ENCODE data around the gene RSPH6A.
"Not testable (repeated sequence)": the region's sequence is repeated elsewhere in the genome, so short reads cannot be mapped to it uniquely, and the experiment has no call there.

RSPH6A gene

GRCh38 chr19:45799541-45799940, 15.6 kb downstream of the RSPH6A start:
- DNase-seq = not testable (repeated sequence)

- DNase-seq = no peak
These were observed 16.1 kb downstream of the RSPH6A start for GRCh38 chr19:45798995-45799517.

DNA sequence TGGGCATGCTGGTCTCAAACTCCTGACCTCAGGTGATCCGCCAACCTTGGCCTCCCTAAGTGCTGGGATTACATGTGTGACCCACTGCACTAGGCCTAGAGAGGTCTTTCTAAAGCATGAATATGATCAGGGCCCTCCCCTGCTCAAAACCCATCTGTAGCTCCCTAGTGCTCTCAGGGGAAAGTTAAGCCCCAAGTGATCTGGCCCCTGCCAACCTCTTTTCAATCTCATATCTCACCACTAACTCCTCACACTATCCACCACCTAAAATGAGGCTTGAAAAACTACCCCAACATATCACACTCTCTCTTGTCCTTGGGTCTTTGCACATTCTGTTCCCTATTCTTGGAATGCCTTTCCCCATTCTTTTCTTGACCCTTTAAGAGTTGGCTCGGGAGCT, 20.5 kb downstream of the RSPH6A start:
- no peak for DNase-seq

DNA sequence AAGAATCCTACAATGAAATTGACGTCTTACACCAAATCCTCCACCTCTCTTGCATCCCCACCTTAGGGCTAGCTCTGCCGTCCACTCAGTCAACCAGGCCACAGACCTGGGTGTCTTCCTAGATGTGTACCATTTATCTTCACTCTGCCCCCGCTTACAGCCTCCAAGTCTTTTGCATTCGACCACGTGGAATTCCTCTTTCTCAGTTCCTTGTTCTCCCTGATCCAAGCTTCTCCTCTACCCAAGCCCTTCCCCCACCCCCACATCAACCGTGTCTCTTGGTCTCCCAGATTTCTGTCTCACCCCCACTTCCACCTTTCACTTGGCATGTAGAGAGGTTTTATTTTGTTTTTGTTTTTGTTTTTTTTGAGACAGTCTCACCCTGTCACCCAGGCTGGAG, 21.2 kb downstream of the RSPH6A start:
- no peak for DNase-seq

- no peak for DNase-seq
These were observed 21.9 kb downstream of the RSPH6A start for GRCh38 chr19:45793178-45793564.

GRCh38 chr19:45792470-45793177, 22.5 kb downstream of the RSPH6A start, which contains the start of gene DMWD:
DMWD (minus strand) TSS chr19:45792845; CDS start chr19:45792756, 89 bp downstream.
- peak; percentile 95 for DNase-seq

DNA sequence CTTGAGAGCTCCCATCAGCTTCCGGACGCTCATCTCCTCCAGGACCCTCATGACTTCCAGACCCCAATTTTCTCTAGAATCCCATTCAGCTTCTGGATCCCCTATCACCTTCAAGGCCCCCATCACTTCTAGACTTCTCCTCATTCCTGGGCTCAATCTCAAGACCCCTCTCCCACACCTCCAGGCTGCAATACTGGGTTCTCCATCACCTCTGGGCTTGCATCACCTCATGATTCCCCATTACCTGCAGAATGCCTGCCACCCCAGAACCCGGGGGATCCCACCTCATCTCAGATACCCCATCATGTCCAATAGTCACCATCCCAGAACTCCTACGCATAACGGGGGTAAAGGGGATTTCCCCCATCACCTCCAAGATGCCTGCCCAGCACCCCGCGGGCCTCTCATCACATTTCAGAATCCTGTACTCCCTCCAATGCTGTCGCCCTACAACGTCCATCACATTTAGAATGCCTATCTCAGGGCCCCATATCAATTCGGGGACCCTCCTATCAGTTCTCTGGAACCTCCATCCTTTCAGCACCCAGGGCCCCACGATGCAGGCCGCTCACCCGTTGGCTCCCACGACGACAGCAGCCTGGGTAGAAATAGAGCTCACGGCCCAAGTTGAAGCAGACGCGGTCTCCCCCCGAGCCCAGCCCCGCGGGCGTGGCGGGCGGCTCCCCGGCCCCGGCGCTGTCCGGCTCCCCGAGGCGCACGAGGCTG, 23.2 kb downstream of the RSPH6A start:
- no peak for DNase-seq

DNA sequence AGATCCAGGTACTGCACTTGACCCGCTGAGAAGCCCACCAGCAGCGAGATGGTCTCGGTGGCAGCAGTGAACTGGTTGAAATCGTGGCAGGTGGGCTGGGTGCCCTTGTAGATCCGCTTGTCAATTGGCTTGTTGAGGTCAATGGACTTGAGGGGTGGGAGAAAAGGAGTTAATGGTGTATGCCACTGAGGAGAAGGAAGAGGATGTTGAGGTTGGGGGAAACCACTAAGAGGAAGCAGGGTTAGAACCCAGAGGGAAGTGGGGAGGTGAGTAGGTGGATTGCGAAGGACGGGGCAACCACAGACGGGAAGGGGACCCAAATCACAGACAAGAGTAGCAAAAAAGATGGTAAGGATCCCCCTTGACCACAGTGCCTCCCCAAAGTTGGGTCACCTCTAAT, 24.2 kb downstream of the RSPH6A start:
- no peak for DNase-seq

GRCh38 chr19:45789035-45789786, 25.9 kb downstream of the RSPH6A start:
- no peak for DNase-seq

DNA sequence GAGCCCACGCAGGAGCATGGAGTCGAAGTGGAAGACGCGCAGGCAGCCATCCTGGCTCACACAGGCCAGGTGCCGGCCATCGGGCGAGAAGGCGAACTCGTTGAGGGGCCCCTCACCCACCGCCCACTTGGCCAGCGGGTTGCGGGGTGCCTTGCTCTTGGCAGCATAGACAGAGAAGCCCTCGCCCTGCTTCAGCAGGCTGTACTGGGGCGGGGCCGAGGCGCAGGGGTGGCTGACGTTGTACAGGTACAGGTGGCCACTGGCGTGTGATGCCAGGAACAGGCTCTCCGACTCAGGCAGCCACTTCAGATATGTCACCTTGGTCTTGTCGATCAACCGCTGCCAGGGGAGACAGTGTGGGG, 28.6 kb downstream of the RSPH6A start:
- DNase-seq = no peak

DNA sequence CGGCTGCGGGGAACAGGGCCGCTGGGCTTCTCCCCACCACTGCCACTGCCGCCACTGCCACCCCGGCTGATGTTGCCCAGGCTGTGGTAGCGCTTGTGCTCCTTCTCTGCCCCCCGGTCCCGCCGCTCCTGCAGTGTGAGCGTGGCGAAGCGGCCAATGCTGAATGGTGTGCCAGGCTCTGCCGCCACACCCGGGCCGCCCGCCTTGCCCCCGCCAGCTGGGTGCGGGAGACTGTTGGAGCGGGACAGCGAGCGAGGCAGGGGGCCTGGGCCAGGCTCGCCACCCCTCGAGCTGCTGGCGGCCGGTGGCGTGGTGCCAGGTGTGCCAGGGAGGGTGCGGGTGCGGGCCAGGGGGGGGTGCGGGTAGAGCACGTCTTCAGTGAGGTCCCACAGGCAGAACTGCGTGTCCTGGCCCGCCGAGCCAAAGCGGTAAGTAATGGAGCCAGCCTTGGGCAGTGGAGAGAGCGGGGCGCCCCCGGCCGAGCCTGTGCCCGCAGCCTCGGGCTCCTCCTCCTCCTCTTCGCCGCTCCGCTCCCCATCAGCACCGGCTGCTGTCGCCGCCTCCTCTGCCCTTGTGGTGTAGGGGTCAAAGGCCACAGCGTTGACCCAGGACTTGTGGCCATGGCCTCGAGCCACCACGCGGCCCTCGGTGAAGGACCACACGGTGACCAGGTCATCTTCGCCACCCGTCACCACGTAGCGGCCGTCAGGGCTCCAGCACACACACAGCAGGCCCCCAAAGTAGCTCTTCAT, 29.2 kb downstream of the RSPH6A start:
- DNase-seq = no peak

DNA sequence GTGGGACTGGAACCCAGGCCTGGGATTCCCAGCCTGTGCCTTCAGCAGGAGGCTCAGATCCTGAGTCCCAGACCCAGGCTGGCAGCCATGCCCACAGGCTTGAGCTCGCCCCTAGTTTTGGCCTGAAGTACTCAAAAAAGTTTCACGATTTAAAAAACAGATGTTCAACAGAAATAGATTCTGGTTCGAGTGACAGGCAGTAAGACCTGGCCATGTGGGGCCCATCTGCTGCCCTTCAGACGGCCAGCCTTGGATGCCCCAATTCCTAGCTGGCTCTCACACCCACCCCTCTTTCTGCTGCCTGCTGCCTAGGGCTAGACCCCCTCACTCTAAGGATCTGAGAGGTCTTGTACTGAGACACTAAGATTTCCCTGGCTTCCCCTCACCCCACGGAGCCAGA, 30.0 kb downstream of the RSPH6A start:
- DNase-seq = no peak

DNA sequence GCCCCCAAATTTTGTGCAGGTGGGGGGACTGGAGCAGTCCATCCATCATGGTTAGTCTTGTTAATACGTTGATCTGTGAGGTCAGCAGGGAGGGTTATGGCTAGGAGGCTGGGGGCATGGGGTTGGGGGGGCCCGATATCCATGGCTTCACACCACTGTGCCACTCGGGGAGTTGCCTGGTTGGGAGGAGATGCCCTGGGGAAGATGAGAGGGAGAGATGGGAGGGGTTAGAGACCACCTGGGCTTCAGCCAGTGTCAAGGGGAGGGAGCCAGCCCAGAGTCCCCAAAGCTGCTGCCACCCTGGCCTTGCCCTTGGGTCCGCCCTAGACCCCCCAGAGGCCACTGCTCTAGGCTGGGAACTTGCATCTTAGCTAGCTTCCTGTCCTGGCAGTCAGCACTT, 31.0 kb downstream of the RSPH6A start:
- no peak for DNase-seq

GRCh38 chr19:45782820-45783785, 32.0 kb downstream of the RSPH6A start:
- DNase-seq = no peak

GRCh38 chr19:45782162-45782691, 32.9 kb downstream of the RSPH6A start, which contains the start of gene DMPK:
DMPK (minus strand) TSS chr19:45782490; CDS start chr19:45782352, 138 bp downstream.
- no peak for DNase-seq

- no peak for DNase-seq
These were observed 33.6 kb downstream of the RSPH6A start for GRCh38 chr19:45781214-45782161.

DNA sequence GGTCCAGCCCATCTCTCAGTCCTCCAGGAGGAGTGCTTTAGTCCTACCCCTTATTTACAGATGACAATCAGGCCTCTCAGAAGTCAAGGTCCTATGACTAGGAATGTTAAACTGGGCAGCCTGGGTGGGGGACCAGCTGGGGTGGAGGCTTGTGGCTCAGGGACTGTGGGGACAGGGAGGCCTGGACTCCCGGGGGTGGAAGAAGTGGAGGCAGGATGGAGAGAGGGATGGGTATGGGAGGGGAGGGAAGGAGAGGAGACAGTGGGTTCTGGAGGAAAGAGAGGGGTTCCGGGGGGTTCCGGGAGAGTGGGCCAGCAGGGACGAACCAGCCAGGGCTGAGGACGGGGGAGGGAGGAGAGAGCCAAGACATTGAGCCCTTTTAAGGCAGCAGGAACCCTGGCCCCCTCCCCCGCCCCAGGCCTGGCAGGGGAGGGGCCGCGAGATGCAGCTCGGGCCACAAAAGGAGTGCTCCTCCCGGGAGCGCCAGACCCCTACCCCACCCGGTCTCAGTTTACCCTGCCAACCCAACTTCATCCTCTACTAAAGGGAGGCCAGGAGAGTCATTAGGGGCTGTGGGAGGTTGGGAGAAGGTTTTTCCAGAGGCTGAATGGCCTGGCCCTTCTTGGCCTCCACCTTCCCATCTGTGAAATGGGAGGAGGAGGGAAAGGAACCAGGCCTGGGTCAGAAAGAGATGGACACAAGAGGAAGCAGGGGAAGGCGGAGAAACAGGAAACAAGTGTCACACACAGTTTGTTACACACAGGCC, 34.5 kb downstream of the RSPH6A start:
- DNase-seq = no peak

- no peak for DNase-seq
These were observed 35.0 kb downstream of the RSPH6A start for GRCh38 chr19:45780146-45780447.
